ENCODE results near the gene APLF.

APLF gene

GRCh38 chr2:68604077-68604476 is 136.7 kb downstream of the APLF start:
- no peak overlapping the region for H3K4me3 ChIP-seq (replicated peaks; ENCODE audit: low read depth, low read length)
- DNase-seq (ENCODE audit: extremely low read depth, low read depth) = no peak
- no peak for TF ChIP-seq CTCF (IDR thresholded peaks at IDR 0.05; ENCODE audit: low read depth, low read length, missing control alignments)

- no peak overlapping the region for H3K4me3 ChIP-seq (replicated peaks; ENCODE audit: low read depth, low read length)
- TF ChIP-seq CTCF (IDR thresholded peaks at IDR 0.05; ENCODE audit: low read depth, low read length, missing control alignments) = no peak
- DNase-seq (ENCODE audit: extremely low read depth, low read depth) = no peak
Measured at GRCh38 chr2:68605939-68606338, 138.6 kb downstream of the APLF start.

- DNase-seq (ENCODE audit: extremely low read depth, low read depth) = no peak
- no peak overlapping the region for H3K4me3 ChIP-seq (replicated peaks; ENCODE audit: low read depth, low read length)
- TF ChIP-seq CTCF (IDR thresholded peaks at IDR 0.05; ENCODE audit: low read depth, low read length, missing control alignments) = no peak
Measured at GRCh38 chr2:68606759-68607158, 139.4 kb downstream of the APLF start.

- TF ChIP-seq CTCF (IDR thresholded peaks at IDR 0.05; ENCODE audit: low read depth, low read length, missing control alignments) = no peak
- no peak overlapping the region for H3K4me3 ChIP-seq (replicated peaks; ENCODE audit: low read depth, low read length)
- no peak for DNase-seq (ENCODE audit: extremely low read depth, low read depth)
Measured at GRCh38 chr2:68607837-68608236, 140.5 kb downstream of the APLF start.

GRCh38 chr2:68612765-68613519 is 145.6 kb downstream of the APLF start:
- DNase-seq (ENCODE audit: extremely low read depth, low read depth) = no peak
- no peak for TF ChIP-seq CTCF (IDR thresholded peaks at IDR 0.05; ENCODE audit: low read depth, low read length, missing control alignments)
- no peak overlapping the region for H3K4me3 ChIP-seq (replicated peaks; ENCODE audit: low read depth, low read length)

- no peak for DNase-seq (ENCODE audit: extremely low read depth, low read depth)
- no peak for TF ChIP-seq CTCF (IDR thresholded peaks at IDR 0.05; ENCODE audit: low read depth, low read length, missing control alignments)
- no peak overlapping the region for H3K4me3 ChIP-seq (replicated peaks; ENCODE audit: low read depth, low read length)
Measured at GRCh38 chr2:68620772-68621171, 153.4 kb downstream of the APLF start.

GRCh38 chr2:68623820-68624219 is 156.4 kb downstream of the APLF start:
- TF ChIP-seq CTCF (IDR thresholded peaks at IDR 0.05; ENCODE audit: low read depth, low read length, missing control alignments) = no peak
- H3K4me3 ChIP-seq (replicated peaks; ENCODE audit: low read depth, low read length) = no peak overlapping the region
- no peak for DNase-seq (ENCODE audit: extremely low read depth, low read depth)

Data from HFF-Myc (cell line).